Panc1 (cell line): Measurements from ENCODE around the gene LRRFIP2. TPM values are rescaled to one million over a fixed set of nuclear protein-coding genes. Genes with fewer than 3 reads are reported as not detected.

ENCODE experiments used
- ATAC-seq: fragments of 200-7000 bp; cut with Tn5 transposase; 2 replicates; pipeline ENCODE4 v1.9.1; 2020; ENCODE audit warnings: mild to moderate bottlenecking, moderate library complexity
- BruUV-seq: library from RNA; stranded (reverse); fragments of 400-500 nt; replicated peaks from 2 replicates; lab custom pipeline; 2021; lab: Mats Ljungman, UMichigan
- CTCF ChIA-PET: fragments of 300-600 bp; sonication (Branson Sonifier 250); formaldehyde crosslinking; loops from one replicate; lab custom pipeline; 2022; ENCODE audit warnings: antibody characterized with exemption; lab: Charles Lee
- POLR2A ChIA-PET: fragments of 300-600 bp; sonication (Branson Sonifier 250); formaldehyde crosslinking; loops from one replicate; lab custom pipeline; 2022; ENCODE audit warnings: antibody characterized with exemption; lab: Charles Lee
- DNase-seq: peaks from one replicate; pipeline ENCODE4 v3.0.0-alpha.2; 2010; ENCODE audit warnings: low read depth, low spot score
- H3K27ac ChIP-seq: 2 replicates; pipeline ENCODE4 v1.5.1; 2011; ENCODE audit warnings: mild to moderate bottlenecking, low read length, inconsistent platforms
- H3K27me3 ChIP-seq: fragments of 200-500 bp; sonication (Bioruptor generic); 2 replicates; pipeline ENCODE4 v1.6.0; 2014; ENCODE audit warnings: low read length, inconsistent platforms; ENCODE audit not compliant: control insufficient read depth, insufficient read depth
- H3K36me3 ChIP-seq: fragments of 200-500 bp; sonication (Bioruptor generic); 2 replicates; pipeline ENCODE4 v1.5.1; 2014; ENCODE audit warnings: inconsistent platforms, mild to moderate bottlenecking, low read length, moderate library complexity; ENCODE audit not compliant: control insufficient read depth, insufficient read depth
- H3K4me1 ChIP-seq: 2 replicates; pipeline ENCODE4 v1.5.1; 2011; ENCODE audit warnings: inconsistent platforms, mild to moderate bottlenecking, low read length, moderate library complexity; ENCODE audit not compliant: control insufficient read depth, insufficient read depth
- H3K4me3 ChIP-seq, 2 experiments: 2 replicates each; pipeline ENCODE4 v1.5.1; 2011 to 2012; ENCODE audit warnings: low read depth in 2 of 2, low read length in 2 of 2, mild to moderate bottlenecking in 2 of 2, inconsistent platforms in 1 of 2, moderate library complexity in 1 of 2
- H3K9me3 ChIP-seq: fragments of 200-500 bp; sonication (Bioruptor generic); 2 replicates; pipeline ENCODE4 v1.5.1; 2014; ENCODE audit warnings: low read depth, mild to moderate bottlenecking, inconsistent platforms, low read length, moderate library complexity; ENCODE audit not compliant: control insufficient read depth, insufficient read depth
- POLR2AphosphoS5 ChIP-seq: IDR thresholded peaks from 2 replicates; pipeline ENCODE4 v1.6.1; 2012; ENCODE audit warnings: mild to moderate bottlenecking, low read depth, low read length, moderate library complexity
- REST ChIP-seq, 2 experiments: IDR thresholded peaks; 2 replicates each; pipeline ENCODE4 v1.6.1; 2011 to 2012; ENCODE audit warnings: low read depth in 2 of 2, control low read depth in 1 of 2, low read length in 1 of 2, mild to moderate bottlenecking in 1 of 2, moderate library complexity in 1 of 2; ENCODE audit not compliant: insufficient read depth in 1 of 2
- SIN3A ChIP-seq: IDR thresholded peaks from 2 replicates; pipeline ENCODE4 v1.6.1; 2012; ENCODE audit warnings: low read depth, mild to moderate bottlenecking, low read length, moderate library complexity, borderline replicate concordance; ENCODE audit not compliant: insufficient read depth
- TCF7L2 ChIP-seq: IDR thresholded peaks from 2 replicates; pipeline ENCODE4 v1.6.1; 2011; ENCODE audit warnings: mild to moderate bottlenecking, low read depth, low read length, inconsistent platforms
- in situ Hi-C: cut with HindIII; loops from 2 replicates; pipeline ENCODE4 v1.10.0; 2016; ENCODE audit warnings: low sequenced_read_pairs, low pct_unique_long_range_greater_than_20kb
- intact Hi-C: fragments of 100-400 bp; cut with micrococcal nuclease; formaldehyde crosslinking; loops from one replicate; pipeline ENCODE4 v1.10.0; 2022; ENCODE audit not compliant: unreplicated experiment
- total RNA-seq: library from RNA; stranded (reverse); gene quantifications from one replicate; pipeline ENCODE4 v1.2.1, GENCODE V29; 2021; ENCODE audit not compliant: unreplicated experiment
- TF ChIP-seq, protein P1 (sequence below): fragments of 450-650 bp; IDR thresholded peaks from 2 replicates; pipeline ENCODE4 v1.5.1; 2017; ENCODE audit warnings: mild to moderate bottlenecking

The LRRFIP2 gene
- total RNA-seq, 1 experiment from 2014 or later, result 32.3 TPM

DNA sequence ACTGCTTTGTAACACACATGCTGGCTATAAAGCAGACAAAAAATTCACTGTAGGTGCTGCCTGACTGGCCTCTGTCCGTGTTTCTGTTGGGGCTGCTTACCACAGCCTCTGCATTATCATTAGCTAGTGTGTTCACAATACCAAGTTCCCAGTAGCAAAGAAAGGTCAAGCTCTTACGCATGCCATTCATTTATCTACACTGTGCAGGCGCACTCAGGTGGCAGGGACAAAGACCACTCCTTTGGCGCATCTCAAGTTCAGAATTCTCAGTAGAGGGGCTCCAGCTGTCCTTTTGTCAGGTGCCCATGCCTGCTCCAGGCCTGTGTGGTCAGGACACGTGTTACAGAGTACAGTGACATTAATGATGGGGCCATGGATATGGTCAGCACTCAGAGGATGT, 158.7 kb downstream of the LRRFIP2 start:
- in situ Hi-C loops, result no loop called here
- no TSS peak for BruUV-seq
- H3K4me1 ChIP-seq, result no peaks in the 10 kb centered on the region
- H3K36me3 ChIP-seq, result peaks cover 18% of the 10 kb centered on the region; the same call in 1 of the 2 replicates
- ChIA-PET POLR2A (no interaction called here), CTCF (no interaction called here)
- no peaks in the 10 kb centered on the region for H3K27me3 ChIP-seq
- intact Hi-C loops, result no loop called here
- no peaks in the 10 kb centered on the region for H3K9me3 ChIP-seq
- H3K27ac ChIP-seq, result no peak overlapping the region
- no peak overlapping the region for H3K4me3 ChIP-seq
- ATAC-seq, result no peak
- no peak for TF ChIP-seq TCF7L2
- TF ChIP-seq, protein P1, sequence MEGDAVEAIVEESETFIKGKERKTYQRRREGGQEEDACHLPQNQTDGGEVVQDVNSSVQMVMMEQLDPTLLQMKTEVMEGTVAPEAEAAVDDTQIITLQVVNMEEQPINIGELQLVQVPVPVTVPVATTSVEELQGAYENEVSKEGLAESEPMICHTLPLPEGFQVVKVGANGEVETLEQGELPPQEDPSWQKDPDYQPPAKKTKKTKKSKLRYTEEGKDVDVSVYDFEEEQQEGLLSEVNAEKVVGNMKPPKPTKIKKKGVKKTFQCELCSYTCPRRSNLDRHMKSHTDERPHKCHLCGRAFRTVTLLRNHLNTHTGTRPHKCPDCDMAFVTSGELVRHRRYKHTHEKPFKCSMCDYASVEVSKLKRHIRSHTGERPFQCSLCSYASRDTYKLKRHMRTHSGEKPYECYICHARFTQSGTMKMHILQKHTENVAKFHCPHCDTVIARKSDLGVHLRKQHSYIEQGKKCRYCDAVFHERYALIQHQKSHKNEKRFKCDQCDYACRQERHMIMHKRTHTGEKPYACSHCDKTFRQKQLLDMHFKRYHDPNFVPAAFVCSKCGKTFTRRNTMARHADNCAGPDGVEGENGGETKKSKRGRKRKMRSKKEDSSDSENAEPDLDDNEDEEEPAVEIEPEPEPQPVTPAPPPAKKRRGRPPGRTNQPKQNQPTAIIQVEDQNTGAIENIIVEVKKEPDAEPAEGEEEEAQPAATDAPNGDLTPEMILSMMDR, result no peak
- TF ChIP-seq SIN3A, result no peak
- TF ChIP-seq POLR2AphosphoS5, result no peak
- TF ChIP-seq REST (IDR thresholded peaks at IDR 0.05; ENCODE audit: insufficient read depth in 1 of 2, low read depth in 2 of 2, low read length in 1 of 2), result no peak
- no peak for DNase-seq

- H3K4me3 ChIP-seq, result no peak overlapping the region
- no peaks in the 10 kb centered on the region for H3K4me1 ChIP-seq
- peaks cover 18% of the 10 kb centered on the region; the same call in 1 of the 2 replicates for H3K36me3 ChIP-seq
- intact Hi-C loops (no loop called here), in situ Hi-C loops (no loop called here)
- H3K27ac ChIP-seq, result no peak overlapping the region
- no peaks in the 10 kb centered on the region for H3K27me3 ChIP-seq
- no TSS peak for BruUV-seq
- no peak for DNase-seq
- POLR2A ChIA-PET, result no interaction called here
- TF ChIP-seq, protein P1, result no peak
- TF ChIP-seq SIN3A (no peak), REST (IDR thresholded peaks at IDR 0.05; ENCODE audit: insufficient read depth in 1 of 2, low read depth in 2 of 2, low read length in 1 of 2) (no peak), TCF7L2 (no peak), POLR2AphosphoS5 (no peak)
- ATAC-seq, result no peak
- CTCF ChIA-PET, result no interaction called here
- no peaks in the 10 kb centered on the region for H3K9me3 ChIP-seq
Observed at GRCh38 chr3:37014620-37015019, 159.8 kb downstream of the LRRFIP2 start.

Other genes with a start within 250 kb of the LRRFIP2 start
- gene TRANK1, start 229.5 kb downstream of the LRRFIP2 start, total RNA-seq, result 3.2 TPM
- gene EPM2AIP1, start 181.5 kb downstream of the LRRFIP2 start, total RNA-seq, result 7.3 TPM
- gene MLH1, start 181.1 kb downstream of the LRRFIP2 start, total RNA-seq, result 28.5 TPM
- 59.6 TPM for gene GOLGA4, start 68.7 kb upstream of the LRRFIP2 start, total RNA-seq